ENCODE results near the gene CCN6. TPM values are rescaled to one million over a fixed set of nuclear protein-coding genes. Genes with fewer than 3 reads are reported as not detected.

Gene CCN6
- total RNA-seq, 3 donors from 2014 or later = 0.43 to 0.90 (median 0.58) TPM

DNA sequence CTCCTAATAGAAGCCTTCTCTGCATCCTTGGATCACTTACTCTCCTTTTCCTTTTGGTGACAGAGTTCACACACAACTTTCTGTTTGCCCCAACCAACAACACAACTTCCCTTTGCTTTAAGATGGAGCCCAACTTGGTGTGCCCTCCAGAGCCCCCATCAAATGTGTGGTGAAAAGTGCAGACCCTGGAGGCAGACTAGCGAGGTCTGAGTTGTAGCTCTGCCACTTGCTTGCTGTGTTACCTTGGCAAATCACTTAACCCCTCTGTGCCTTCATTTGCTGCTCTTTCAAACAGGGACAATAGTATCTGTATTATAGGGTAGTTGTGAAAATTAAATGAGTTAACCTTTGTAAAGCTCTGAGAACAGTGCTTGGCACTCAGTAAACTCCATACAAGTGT is 34.3 kb upstream of the CCN6 start:
- H3K9me3 Mint-ChIP-seq = peaks cover 10% of the 10 kb centered on the region
- DNase-seq (no peak), ATAC-seq (no peak)
- peaks cover 9% of the 10 kb centered on the region for H3K36me3 Mint-ChIP-seq (ENCODE audit: insufficient read depth)
- H3K4me3 Mint-ChIP-seq = peak overlapping the region; percentile 30
- peaks cover 61% of the 10 kb centered on the region for H3K4me1 Mint-ChIP-seq (ENCODE audit: low read depth)
- H3K27me3 Mint-ChIP-seq (ENCODE audit: low read depth) = no peaks in the 10 kb centered on the region

DNA sequence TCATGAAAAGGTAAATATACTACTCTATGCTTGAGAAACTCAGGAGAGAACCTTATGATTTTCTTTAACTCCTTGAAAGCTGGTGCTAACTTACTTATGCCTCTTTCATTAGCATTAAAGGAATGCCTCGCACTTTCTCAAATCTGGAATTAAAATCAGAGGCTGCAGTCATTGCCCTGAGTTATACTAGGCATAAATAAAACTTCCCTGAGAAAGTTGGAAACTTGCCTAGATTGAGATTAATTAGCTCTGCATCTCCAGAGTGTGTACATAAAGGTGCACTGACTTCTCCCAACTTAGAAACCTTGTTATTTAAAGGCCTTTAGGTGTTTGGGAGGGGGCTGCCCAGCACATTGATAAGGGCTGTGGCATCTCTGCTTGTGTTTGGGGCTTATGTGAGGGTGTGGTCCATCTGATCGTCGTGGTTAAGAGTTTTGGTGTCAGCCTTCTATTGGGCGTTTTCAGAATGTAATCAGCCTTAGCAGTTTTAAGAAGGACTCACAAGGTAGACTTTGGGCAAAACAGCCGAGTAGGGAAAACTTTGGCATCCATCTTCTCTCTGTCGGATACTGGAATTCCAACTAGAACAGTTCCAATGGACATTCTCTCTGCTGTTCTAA is 32.1 kb upstream of the CCN6 start:
- Mint-ChIP-seq H3K27me3 (ENCODE audit: low read depth) (no peaks in the 10 kb centered on the region), H3K9me3 (peaks cover 11% of the 10 kb centered on the region), H3K4me1 (ENCODE audit: low read depth) (peaks cover 50% of the 10 kb centered on the region), H3K36me3 (ENCODE audit: insufficient read depth) (peaks cover 11% of the 10 kb centered on the region), H3K4me3 (no peak overlapping the region)
- no peak for ATAC-seq
- no peak for DNase-seq

DNA sequence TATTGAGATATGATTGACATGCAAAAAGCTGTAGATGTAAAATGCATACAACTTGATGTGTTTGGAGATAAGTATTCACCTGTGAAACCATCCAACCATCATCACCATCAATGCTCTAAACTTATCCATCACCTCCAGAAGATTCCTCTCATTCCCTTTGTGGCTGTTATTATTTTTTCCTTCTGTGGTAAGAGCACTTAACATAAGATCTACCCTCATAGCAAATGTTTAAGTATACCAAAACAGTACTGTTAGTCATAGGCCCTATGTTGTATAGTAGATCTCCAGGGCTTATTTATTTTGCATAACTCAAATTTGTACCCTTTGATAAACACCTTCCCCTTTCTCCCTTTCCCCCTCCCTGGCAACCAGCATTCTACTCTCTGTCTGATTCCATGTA is 31.2 kb upstream of the CCN6 start:
- Mint-ChIP-seq H3K4me1 (ENCODE audit: low read depth) (peaks cover 51% of the 10 kb centered on the region), H3K36me3 (ENCODE audit: insufficient read depth) (peaks cover 11% of the 10 kb centered on the region), H3K9me3 (peaks cover 11% of the 10 kb centered on the region), H3K27me3 (ENCODE audit: low read depth) (no peaks in the 10 kb centered on the region), H3K4me3 (no peak overlapping the region)
- DNase-seq (no peak), ATAC-seq (no peak)

DNA sequence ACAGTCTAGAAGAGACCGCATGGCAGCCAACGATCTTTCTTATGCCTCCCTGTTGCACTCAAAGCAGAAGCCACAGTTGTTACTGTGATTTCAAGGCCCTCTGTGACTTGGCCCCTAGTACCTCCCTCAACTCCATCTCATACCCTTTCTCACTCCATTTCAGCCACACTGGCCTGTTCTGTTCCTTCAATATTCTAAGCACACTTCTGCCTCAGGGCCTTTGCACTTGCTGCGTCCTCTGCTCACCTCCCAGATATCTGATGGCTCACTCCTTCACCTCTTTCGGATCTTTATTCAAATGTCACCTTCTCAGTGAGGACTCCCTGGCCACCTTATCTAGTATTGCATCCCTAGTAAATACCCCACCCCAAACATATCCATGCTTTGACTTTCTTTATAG is 29.4 kb upstream of the CCN6 start:
- Mint-ChIP-seq H3K36me3 (ENCODE audit: insufficient read depth) (peaks cover 11% of the 10 kb centered on the region), H3K9me3 (peaks cover 11% of the 10 kb centered on the region), H3K4me3 (no peak overlapping the region), H3K4me1 (ENCODE audit: low read depth) (peaks cover 55% of the 10 kb centered on the region), H3K27me3 (ENCODE audit: low read depth) (no peaks in the 10 kb centered on the region)
- DNase-seq (no peak), ATAC-seq (no peak)

DNA sequence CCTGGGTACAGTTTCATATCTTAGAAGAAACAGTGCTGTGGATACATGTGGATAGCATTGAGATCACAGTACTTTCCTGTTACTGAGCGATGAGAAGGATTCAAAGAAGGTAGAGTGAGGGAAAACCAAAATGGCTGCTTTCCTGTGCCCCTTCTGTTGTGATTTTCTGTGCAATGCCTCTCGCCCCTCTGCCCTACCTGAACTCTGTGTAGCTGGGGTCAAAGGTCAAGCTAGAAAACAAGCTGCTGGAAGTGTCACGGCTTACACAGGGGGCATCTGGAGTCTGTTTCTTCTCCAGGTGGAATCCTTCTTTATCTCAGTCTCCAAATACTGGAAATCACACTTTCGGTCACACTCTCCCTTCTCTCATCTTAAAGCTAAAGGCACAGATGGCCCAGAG is 27.0 kb upstream of the CCN6 start:
- H3K4me3 Mint-ChIP-seq = no peak overlapping the region
- no peak for DNase-seq

DNA sequence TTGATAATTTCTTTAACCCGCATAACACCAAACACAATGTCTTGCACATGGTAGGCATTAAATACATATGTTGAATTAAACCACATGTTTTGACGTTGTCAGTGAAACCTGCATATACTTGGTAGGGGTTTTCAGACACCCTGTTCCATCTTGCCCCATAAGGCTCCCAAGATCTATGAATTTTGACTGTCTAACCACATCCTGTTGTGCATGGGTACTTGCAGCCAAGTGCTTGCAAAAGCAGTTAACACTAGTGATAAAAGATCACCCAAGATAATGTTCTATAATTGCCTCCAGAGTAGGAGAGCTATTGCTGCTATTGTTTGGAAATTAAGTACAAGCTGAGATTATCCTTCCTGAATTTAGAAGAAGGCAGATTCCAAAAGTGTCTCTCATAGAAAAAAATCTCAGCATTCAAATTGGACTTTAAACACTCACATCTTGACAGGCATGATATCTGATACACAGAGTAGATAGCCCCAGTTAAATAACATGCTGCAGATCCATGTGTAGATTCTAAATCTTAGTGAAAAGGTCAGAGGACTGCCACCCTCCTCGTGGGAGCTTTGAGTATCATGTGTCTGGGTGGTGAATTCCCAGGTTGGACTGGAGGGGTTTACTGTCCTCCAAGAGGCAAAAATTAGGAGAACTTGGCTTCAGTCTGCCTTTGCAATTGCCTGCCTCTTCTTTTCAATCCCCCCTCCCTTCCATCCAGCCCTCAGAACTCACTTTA is 25.8 kb upstream of the CCN6 start:
- Mint-ChIP-seq H3K27me3 (ENCODE audit: low read depth) (no peaks in the 10 kb centered on the region), H3K9me3 (peaks cover 11% of the 10 kb centered on the region), H3K36me3 (ENCODE audit: insufficient read depth) (peaks cover 11% of the 10 kb centered on the region), H3K4me3 (peak overlapping the region; percentile 54), H3K4me1 (ENCODE audit: low read depth) (peaks cover 73% of the 10 kb centered on the region)
- ATAC-seq = peak; percentile 91 to 95
- peak; percentile 20 for DNase-seq

More for the DNA sequence above, 27.0 kb upstream of the CCN6 start:
- Mint-ChIP-seq H3K4me1 (ENCODE audit: low read depth) (peaks cover 73% of the 10 kb centered on the region), H3K27me3 (ENCODE audit: low read depth) (no peaks in the 10 kb centered on the region), H3K9me3 (peaks cover 11% of the 10 kb centered on the region), H3K36me3 (ENCODE audit: insufficient read depth) (peaks cover 11% of the 10 kb centered on the region)
- no peak for ATAC-seq

DNA sequence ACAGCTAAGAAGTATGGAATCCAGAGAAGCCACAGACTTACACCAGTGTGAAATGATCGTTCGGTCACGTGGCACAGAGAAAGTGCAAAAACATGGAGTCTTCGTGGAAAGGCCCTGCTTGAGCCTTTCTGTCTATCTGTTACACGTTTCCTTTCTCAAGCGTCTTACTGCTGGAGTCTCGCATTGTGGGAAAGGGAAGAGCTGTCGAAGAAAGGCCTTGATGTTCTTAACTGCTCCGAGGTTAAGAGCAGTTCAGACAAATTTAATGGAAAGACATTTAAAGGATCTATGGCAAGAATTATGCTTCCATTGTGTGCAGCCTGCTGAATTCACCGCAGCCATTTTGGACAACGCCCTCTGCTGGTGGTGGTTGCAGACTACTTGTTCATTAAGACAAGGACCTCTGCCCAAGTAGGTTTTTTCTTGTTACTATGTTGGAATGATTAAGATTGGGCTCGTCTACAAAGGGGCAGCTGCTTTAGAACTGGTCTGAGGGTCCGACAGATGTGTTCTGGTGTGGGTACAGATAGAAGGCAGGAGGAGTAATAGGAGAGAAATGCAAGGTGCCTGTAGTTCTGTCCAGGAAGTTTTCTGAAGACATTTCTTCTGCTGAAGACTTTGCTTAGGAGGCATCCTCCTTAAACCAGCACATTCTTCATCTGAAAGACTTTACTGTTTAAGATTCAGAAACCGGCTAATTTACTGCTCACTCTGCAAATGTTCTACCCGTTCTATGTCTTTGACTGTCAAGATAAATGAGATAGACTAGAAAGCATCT is 24.7 kb upstream of the CCN6 start:
- Mint-ChIP-seq H3K4me3 (peak overlapping the region; percentile 3), H3K9me3 (peaks cover 5% of the 10 kb centered on the region), H3K4me1 (ENCODE audit: low read depth) (peaks cover 81% of the 10 kb centered on the region), H3K36me3 (ENCODE audit: insufficient read depth) (peaks cover 6% of the 10 kb centered on the region), H3K27me3 (ENCODE audit: low read depth) (no peaks in the 10 kb centered on the region)
- ATAC-seq (no peak), DNase-seq (peak; percentile 66)

DNA sequence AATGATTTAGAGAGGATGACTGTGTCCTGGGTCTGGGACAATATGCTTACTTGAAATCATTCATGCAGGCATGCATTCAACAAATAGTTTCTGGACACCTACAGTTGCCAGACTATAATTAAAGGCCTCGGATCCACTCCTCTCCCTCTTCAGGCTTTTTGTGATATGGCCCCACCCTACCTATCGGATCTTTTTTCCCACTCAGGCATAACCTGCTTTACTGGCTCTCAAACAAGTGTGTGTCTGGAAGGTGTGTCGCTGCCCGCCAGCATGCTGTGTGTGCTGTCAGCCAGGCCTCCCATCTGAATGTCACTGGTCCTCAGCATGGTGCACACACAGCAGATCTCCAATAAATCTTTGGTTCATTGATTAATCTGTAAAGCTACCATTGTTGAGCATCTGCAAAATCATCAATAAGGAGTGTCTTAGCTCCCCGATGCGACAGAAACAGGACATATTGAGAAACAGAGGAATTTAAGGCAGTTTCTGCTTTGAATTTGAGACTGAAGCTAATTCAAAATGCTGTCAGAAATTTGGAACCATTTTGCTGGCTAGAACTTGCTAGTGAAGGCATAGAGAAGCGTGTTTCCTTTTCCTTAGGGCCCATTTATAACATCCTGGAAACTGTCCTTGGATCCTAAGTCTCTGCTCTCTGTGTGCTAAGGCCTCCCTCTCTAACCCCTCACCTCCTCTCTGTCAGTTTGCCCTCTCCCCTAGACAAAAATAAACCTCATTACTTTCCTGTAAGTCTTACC is 23.5 kb upstream of the CCN6 start:
- peaks cover 86% of the 10 kb centered on the region for H3K4me1 Mint-ChIP-seq (ENCODE audit: low read depth)
- H3K9me3 Mint-ChIP-seq = no peaks in the 10 kb centered on the region
- peaks cover 2% of the 10 kb centered on the region for H3K36me3 Mint-ChIP-seq (ENCODE audit: insufficient read depth)
- no peaks in the 10 kb centered on the region for H3K27me3 Mint-ChIP-seq (ENCODE audit: low read depth)
- DNase-seq (no peak), ATAC-seq (no peak)
- H3K4me3 Mint-ChIP-seq = no peak overlapping the region

DNA sequence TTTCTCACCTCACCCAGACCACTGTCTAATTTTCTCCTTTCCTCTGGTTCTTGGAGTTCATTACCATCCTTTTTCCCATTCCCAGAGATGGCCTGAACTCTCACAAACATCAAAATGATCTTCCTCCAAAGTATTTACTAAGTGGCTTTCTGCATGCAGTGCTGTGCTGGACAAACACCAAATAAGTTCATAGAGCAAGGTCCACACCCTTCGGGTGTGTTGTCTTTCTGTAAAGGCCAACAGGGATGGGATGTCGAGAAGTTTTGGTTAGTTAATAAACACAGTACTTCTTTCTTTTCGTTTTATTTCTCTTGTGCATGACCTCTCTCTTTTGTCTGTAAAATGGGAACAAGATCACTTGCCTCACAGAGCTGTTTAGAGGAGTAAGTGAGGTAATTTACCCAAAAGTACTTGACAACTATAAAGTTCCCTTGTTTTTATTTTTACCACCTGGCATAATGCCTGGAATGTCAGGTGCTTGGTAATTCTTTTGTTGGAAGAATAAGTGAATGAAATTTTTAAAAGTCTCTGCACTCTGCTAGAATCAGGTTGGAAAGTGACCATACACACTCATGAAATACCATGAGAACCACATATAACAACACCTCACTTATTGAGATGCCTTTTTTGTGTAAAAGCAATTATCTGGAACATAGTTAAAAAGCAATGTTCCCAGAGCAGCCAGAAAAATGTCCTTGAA is 22.8 kb upstream of the CCN6 start:
- Mint-ChIP-seq H3K9me3 (no peaks in the 10 kb centered on the region), H3K4me1 (ENCODE audit: low read depth) (peaks cover 89% of the 10 kb centered on the region), H3K27me3 (ENCODE audit: low read depth) (no peaks in the 10 kb centered on the region), H3K36me3 (ENCODE audit: insufficient read depth) (peaks cover 2% of the 10 kb centered on the region), H3K4me3 (no peak overlapping the region)
- ATAC-seq (no peak), DNase-seq (no peak)

DNA sequence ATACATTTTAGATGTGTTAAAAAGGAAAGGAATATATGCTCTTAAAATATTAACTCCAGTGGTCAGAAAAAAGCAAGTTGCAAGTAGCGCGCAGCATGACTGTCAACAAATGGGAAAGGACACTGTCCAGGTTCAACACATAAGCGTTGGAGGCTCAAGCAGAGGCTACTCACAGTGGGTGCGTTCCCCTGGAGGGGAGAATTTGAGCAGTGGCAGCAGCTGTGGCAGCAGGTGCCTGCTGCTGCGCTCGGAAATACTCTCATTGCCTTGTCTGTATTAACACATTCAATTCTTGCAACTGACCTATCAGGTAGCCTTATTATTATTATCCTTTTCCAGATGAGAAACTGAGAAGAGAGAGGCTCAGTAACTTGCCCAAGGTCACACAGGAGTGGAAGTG is 21.9 kb upstream of the CCN6 start:
- ATAC-seq = no peak
- H3K4me3 Mint-ChIP-seq = no peak overlapping the region
- H3K27me3 Mint-ChIP-seq (ENCODE audit: low read depth) = no peaks in the 10 kb centered on the region
- DNase-seq = no peak
- H3K4me1 Mint-ChIP-seq (ENCODE audit: low read depth) = peaks cover 88% of the 10 kb centered on the region
- no peaks in the 10 kb centered on the region for H3K9me3 Mint-ChIP-seq
- no peaks in the 10 kb centered on the region for H3K36me3 Mint-ChIP-seq (ENCODE audit: insufficient read depth)

DNA sequence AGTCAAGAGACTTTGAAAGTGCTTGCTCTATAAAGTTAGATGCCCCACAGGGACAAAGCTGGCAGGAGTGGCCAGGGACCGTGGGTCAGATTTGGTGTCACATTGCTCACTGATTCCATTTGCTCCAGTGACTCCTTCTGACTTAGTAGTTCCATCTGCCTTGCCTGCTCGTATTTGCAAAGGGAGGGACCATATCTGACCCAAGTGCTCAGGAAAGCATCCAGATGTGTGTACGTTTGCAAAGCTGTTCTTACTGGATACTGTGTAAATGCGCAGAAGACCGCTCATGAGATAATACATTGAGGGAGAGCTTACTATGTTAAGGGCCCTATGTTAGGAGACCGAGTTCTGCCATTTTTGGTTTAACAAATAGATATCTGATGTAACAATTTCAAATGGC is 21.2 kb upstream of the CCN6 start:
- no peaks in the 10 kb centered on the region for H3K9me3 Mint-ChIP-seq
- H3K4me1 Mint-ChIP-seq (ENCODE audit: low read depth) = peaks cover 85% of the 10 kb centered on the region
- no peaks in the 10 kb centered on the region for H3K27me3 Mint-ChIP-seq (ENCODE audit: low read depth)
- DNase-seq (no peak), ATAC-seq (no peak)
- H3K36me3 Mint-ChIP-seq (ENCODE audit: insufficient read depth) = no peaks in the 10 kb centered on the region
- H3K4me3 Mint-ChIP-seq = no peak overlapping the region

DNA sequence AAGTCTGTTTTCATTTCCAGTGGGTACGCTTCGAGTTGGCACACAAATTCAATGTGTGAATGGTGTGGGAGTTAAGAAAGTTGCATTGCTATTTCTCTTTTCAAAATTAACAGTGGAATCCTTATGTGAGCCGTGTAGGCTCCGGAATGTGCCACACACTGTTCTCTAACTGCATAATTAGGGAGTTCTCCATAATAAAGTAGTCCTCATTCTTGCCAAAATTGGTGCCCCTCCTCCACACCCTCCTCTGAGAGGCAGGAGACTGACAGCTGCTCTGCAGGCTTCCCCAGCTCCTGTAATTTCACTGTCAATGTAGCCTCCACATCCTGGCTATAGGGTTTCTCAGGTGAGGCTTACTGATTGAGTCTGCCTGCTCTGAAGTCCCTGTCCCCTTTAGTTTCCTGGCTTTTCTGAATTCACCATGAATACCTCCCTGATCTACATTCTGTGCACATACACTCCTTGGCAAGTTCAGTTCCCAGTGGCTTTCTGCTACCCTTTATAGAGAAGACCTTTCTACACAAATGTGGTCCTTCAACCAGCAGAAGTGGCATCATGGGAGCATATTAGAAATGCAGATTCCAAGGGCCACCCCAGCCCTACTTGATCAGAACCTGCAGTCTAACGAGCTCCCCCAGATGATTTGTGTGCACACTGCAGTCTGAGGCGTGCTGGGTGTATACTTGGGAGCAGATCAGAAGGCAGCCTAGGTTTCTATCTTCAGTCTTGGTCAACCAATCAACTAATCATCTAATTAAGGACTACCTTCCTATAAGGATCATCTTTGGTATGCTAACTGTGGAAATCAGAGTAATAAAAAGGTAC is 19.9 kb upstream of the CCN6 start:
- DNase-seq (no peak), ATAC-seq (peak; percentile 16 to 37)
- H3K4me1 Mint-ChIP-seq (ENCODE audit: low read depth) = peaks cover 74% of the 10 kb centered on the region
- peak overlapping the region; percentile 4 for H3K4me3 Mint-ChIP-seq
- no peaks in the 10 kb centered on the region for H3K27me3 Mint-ChIP-seq (ENCODE audit: low read depth)
- H3K36me3 Mint-ChIP-seq (ENCODE audit: insufficient read depth) = no peaks in the 10 kb centered on the region
- H3K9me3 Mint-ChIP-seq = no peaks in the 10 kb centered on the region

DNA sequence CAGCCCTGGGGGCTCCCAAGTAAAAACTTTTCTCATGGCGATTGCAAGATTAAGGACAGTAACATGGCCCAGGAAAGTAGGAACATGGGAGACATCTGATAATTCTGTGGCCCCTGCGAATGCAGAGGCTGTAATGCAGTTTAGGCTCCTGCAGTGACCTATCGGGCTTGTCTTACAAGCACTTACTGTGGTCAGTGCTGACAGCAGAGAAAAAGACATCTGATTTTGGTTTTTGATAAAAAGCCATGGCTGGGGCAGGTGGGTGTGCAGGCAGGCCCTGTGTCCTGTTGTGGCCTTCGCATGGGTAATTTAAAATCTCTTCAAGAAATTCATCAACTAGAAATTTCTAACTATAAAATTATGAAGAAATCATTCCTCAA is 19.3 kb upstream of the CCN6 start:
- H3K4me1 Mint-ChIP-seq (ENCODE audit: low read depth) = peaks cover 73% of the 10 kb centered on the region
- H3K4me3 Mint-ChIP-seq = no peak overlapping the region
- DNase-seq (no peak), ATAC-seq (no peak)
- H3K27me3 Mint-ChIP-seq (ENCODE audit: low read depth) = no peaks in the 10 kb centered on the region
- H3K36me3 Mint-ChIP-seq (ENCODE audit: insufficient read depth) = no peaks in the 10 kb centered on the region
- H3K9me3 Mint-ChIP-seq = no peaks in the 10 kb centered on the region

Data from activated T-cell treated with anti-CD3 and anti-CD28 coated beads, Interleukin-2, amount 50 U/mL, for 4 hours (primary cell).